WTC11 (cell line): ENCODE results near the gene PHF14. TPM values are rescaled to one million over a fixed set of nuclear protein-coding genes. Genes with fewer than 3 reads are reported as not detected.

Source experiments
- ATAC-seq: fragments of 200-7000 bp; cut with Tn5 transposase; 2 replicates; pipeline ENCODE4 v1.10.0; 2021; ENCODE audit warnings: mild to moderate bottlenecking, moderate library complexity
- CTCF ChIA-PET: fragments of 300-600 bp; sonication (Branson Sonifier 250); formaldehyde crosslinking; loops from one replicate; lab custom pipeline; 2021; ENCODE audit warnings: antibody characterized with exemption; lab: Charles Lee
- POLR2A ChIA-PET: fragments of 350-600 bp; sonication (Branson Sonifier 250); formaldehyde crosslinking; loops from one replicate; lab custom pipeline; 2021; ENCODE audit warnings: antibody characterized with exemption; lab: Charles Lee
- DNase-seq: peaks from one replicate; pipeline ENCODE4 v3.0.0; 2021; ENCODE audit warnings: low spot score
- H3K27ac Mint-ChIP-seq: 2 replicates; pipeline ENCODE4 v1.8.0; 2021; ENCODE audit warnings: mixed read lengths
- H3K27me3 Mint-ChIP-seq: 2 replicates; pipeline ENCODE4 v1.8.0; 2021; ENCODE audit warnings: low read depth, mild to moderate bottlenecking, moderate library complexity, mixed read lengths
- H3K36me3 Mint-ChIP-seq: 2 replicates; pipeline ENCODE4 v1.8.0; 2021; ENCODE audit warnings: mixed read lengths
- H3K4me1 Mint-ChIP-seq: 2 replicates; pipeline ENCODE4 v1.8.0; 2022; ENCODE audit warnings: mixed read lengths
- H3K4me3 Mint-ChIP-seq: 2 replicates; pipeline ENCODE4 v1.8.0; 2021; ENCODE audit warnings: mild to moderate bottlenecking, moderate library complexity, mixed read lengths
- H3K9me3 Mint-ChIP-seq: 2 replicates; pipeline ENCODE4 v1.8.0; 2021; ENCODE audit warnings: mixed read lengths
- CDX4 ChIP-seq: fragments of 250-450 bp; sonication (Bioruptor Pico); IDR thresholded peaks from 2 replicates; pipeline ENCODE4 v1.9.0; 2021; ENCODE audit warnings: moderate library complexity, mild to moderate bottlenecking, inconsistent platforms, borderline replicate concordance
- CREM ChIP-seq: sonication (generic); formaldehyde crosslinking; IDR thresholded peaks from 2 replicates; pipeline ENCODE4 v1.8.1; 2022; ENCODE audit warnings: mild to moderate bottlenecking, missing genetic modification reagents, moderate library complexity
- E2F5 ChIP-seq: sonication (generic); formaldehyde crosslinking; IDR thresholded peaks from 2 replicates; pipeline ENCODE4 v1.8.1; 2022; ENCODE audit warnings: mild to moderate bottlenecking, moderate library complexity, missing genetic modification reagents
- ETV6 ChIP-seq: sonication (generic); formaldehyde crosslinking; IDR thresholded peaks from 2 replicates; pipeline ENCODE4 v1.8.1; 2022; ENCODE audit warnings: mild to moderate bottlenecking, missing genetic modification reagents
- MXD4 ChIP-seq: fragments of 250-450 bp; sonication (Bioruptor Pico); IDR thresholded peaks from 2 replicates; pipeline ENCODE4 v1.8.0; 2021; ENCODE audit warnings: mild to moderate bottlenecking, moderate library complexity, borderline replicate concordance
- OVOL2 ChIP-seq: fragments of 250-450 bp; sonication (Bioruptor Pico); IDR thresholded peaks from 2 replicates; pipeline ENCODE4 v1.9.0; 2021; ENCODE audit warnings: mild to moderate bottlenecking, borderline replicate concordance
- SP1 ChIP-seq: sonication (generic); formaldehyde crosslinking; conservative IDR thresholded peaks from 2 replicates; pipeline ENCODE4 v1.8.1; 2022; ENCODE audit warnings: missing genetic modification reagents
- TEAD4 ChIP-seq: sonication (generic); formaldehyde crosslinking; IDR thresholded peaks from 2 replicates; pipeline ENCODE4 v1.8.0; 2022; ENCODE audit warnings: mild to moderate bottlenecking, missing genetic modification reagents
- USF1 ChIP-seq: sonication (generic); formaldehyde crosslinking; IDR thresholded peaks from 2 replicates; pipeline ENCODE4 v1.8.0; 2022; ENCODE audit warnings: mild to moderate bottlenecking, missing genetic modification reagents
- USF2 ChIP-seq: sonication (generic); formaldehyde crosslinking; IDR thresholded peaks from 2 replicates; pipeline ENCODE4 v1.8.1; 2023; ENCODE audit warnings: mild to moderate bottlenecking, missing genetic modification reagents, moderate library complexity
- ZMAT4 ChIP-seq: fragments of 250-450 bp; sonication (Bioruptor Pico); IDR thresholded peaks from 2 replicates; pipeline ENCODE4 v1.9.0; 2021; ENCODE audit warnings: mild to moderate bottlenecking
- ZNF317 ChIP-seq: sonication (generic); formaldehyde crosslinking; IDR thresholded peaks from 2 replicates; pipeline ENCODE4 v1.8.1; 2023; ENCODE audit warnings: low read depth, mild to moderate bottlenecking, moderate library complexity, missing genetic modification reagents, borderline replicate concordance
- total RNA-seq: library from RNA; stranded (reverse); gene quantifications from 3 replicates; pipeline ENCODE4 v1.2.3, GENCODE V29; 2021
- TF ChIP-seq, protein P1 (sequence below): sonication (generic); formaldehyde crosslinking; IDR thresholded peaks from 2 replicates; pipeline ENCODE4 v1.8.1; 2022; ENCODE audit warnings: low read depth, mild to moderate bottlenecking, moderate library complexity, missing genetic modification reagents, borderline replicate concordance
- TF ChIP-seq, protein P2 (sequence below): sonication (generic); formaldehyde crosslinking; IDR thresholded peaks from 2 replicates; pipeline ENCODE4 v1.8.1; 2023; ENCODE audit warnings: mild to moderate bottlenecking, missing genetic modification reagents

PHF14 gene
- total RNA-seq, 1 experiment from 2014 or later: 47.7 TPM

DNA sequence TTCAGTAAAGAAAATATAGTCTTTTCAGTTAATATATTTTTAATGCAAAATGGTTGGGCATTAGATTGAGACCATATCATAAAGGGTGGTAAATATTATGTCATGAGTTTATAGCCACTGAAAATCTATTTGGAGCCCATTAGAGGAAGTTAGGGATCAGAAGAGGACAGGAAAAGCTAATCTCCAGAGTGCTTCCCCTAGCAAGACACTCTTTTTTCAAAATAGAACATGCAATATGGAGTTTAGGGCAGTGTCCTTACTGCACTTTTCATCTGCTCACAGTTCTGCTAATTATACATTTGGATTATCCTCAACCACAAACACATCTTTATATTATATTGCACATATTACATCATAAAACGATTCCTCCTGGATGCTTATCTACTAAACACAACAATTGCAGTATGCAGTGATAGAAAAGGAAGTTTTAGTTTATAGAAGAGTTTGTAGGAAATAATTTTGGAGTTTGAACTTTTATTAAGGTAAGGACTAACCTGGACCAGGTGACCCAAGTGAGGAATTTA lies 159.8 kb downstream of the PHF14 start:
- H3K4me3 Mint-ChIP-seq: no peak overlapping the region
- no peaks in the 10 kb centered on the region for H3K27me3 Mint-ChIP-seq
- ATAC-seq: no peak
- H3K9me3 Mint-ChIP-seq: no peaks in the 10 kb centered on the region
- H3K4me1 Mint-ChIP-seq: peaks cover 13% of the 10 kb centered on the region
- ChIA-PET POLR2A (no interaction called here), CTCF (no interaction called here)
- TF ChIP-seq OVOL2 (CRISPR knock-in tag) (no peak), ETV6 (no peak), E2F5 (no peak), USF2 (no peak), CDX4 (CRISPR knock-in tag) (no peak), TEAD4 (no peak)
- TF ChIP-seq, protein P1, sequence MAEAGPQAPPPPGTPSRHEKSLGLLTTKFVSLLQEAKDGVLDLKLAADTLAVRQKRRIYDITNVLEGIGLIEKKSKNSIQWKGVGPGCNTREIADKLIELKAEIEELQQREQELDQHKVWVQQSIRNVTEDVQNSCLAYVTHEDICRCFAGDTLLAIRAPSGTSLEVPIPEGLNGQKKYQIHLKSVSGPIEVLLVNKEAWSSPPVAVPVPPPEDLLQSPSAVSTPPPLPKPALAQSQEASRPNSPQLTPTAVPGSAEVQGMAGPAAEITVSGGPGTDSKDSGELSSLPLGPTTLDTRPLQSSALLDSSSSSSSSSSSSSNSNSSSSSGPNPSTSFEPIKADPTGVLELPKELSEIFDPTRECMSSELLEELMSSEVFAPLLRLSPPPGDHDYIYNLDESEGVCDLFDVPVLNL (CRISPR knock-in tag): no peak
- DNase-seq: no peak
- H3K27ac Mint-ChIP-seq: no peak overlapping the region
- H3K36me3 Mint-ChIP-seq: no peaks in the 10 kb centered on the region

DNA sequence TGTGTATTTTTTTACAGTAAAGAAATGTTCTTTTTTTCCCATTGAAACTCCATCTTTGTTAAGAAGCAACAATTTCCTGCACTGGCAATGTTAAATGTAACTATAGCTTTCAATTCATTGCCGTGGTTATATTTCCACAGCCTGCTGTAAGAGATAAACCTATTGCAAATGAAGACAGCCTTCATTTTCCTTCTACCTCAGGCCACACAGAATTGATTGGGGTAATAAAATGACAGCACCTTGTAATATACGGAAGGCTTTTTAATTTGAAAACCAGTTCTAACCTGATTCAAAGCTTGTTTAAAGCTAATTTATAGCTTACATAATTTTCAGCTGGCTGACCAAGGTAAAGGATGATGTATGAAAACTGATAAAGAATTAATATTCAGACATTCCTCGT lies 161.9 kb downstream of the PHF14 start:
- Mint-ChIP-seq H3K27me3 (no peaks in the 10 kb centered on the region), H3K4me3 (no peak overlapping the region), H3K36me3 (no peaks in the 10 kb centered on the region), H3K9me3 (no peaks in the 10 kb centered on the region), H3K4me1 (no peaks in the 10 kb centered on the region), H3K27ac (no peak overlapping the region)
- no peak for TF ChIP-seq TEAD4
- no peak for TF ChIP-seq ZNF317 (CRISPR knock-in tag)
- no peak for TF ChIP-seq CREM (CRISPR knock-in tag)
- no peak for TF ChIP-seq MXD4 (CRISPR knock-in tag)
- TF ChIP-seq, protein P2, sequence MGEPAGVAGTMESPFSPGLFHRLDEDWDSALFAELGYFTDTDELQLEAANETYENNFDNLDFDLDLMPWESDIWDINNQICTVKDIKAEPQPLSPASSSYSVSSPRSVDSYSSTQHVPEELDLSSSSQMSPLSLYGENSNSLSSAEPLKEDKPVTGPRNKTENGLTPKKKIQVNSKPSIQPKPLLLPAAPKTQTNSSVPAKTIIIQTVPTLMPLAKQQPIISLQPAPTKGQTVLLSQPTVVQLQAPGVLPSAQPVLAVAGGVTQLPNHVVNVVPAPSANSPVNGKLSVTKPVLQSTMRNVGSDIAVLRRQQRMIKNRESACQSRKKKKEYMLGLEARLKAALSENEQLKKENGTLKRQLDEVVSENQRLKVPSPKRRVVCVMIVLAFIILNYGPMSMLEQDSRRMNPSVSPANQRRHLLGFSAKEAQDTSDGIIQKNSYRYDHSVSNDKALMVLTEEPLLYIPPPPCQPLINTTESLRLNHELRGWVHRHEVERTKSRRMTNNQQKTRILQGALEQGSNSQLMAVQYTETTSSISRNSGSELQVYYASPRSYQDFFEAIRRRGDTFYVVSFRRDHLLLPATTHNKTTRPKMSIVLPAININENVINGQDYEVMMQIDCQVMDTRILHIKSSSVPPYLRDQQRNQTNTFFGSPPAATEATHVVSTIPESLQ (CRISPR knock-in tag): no peak
- no peak for TF ChIP-seq CDX4 (CRISPR knock-in tag)
- no peak for TF ChIP-seq SP1 (CRISPR knock-in tag)
- no peak for TF ChIP-seq ZMAT4 (CRISPR knock-in tag)
- ATAC-seq (no peak), DNase-seq (no peak)
- ChIA-PET POLR2A (no interaction called here), CTCF (no interaction called here)

DNA sequence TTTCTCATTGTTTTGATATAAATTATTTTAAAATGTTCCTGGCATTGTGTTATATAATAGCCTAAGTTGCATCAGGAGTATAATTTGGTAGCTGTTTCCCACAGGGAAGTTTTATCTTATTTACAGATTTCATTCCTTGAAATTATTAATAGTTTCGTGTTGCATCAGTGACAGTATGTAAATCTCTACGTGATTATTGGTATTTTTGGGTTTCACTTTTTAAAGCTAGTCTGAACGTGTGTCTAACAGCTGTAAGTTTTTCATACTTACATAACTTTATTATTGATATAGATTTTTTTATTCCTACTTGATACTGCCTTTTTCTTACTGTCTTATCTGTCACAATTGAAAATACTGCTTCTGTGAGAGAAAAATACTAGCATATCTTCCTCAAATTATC lies 167.9 kb downstream of the PHF14 start:
- Mint-ChIP-seq H3K27ac (no peak overlapping the region), H3K36me3 (no peaks in the 10 kb centered on the region), H3K9me3 (no peaks in the 10 kb centered on the region), H3K4me1 (no peaks in the 10 kb centered on the region)
- POLR2A ChIA-PET: no interaction called here
- ATAC-seq (no peak), DNase-seq (no peak)
- TF ChIP-seq USF1 (CRISPR knock-in tag): no peak
- TF ChIP-seq, all 79 proteins: peak for 0
- H3K27me3 Mint-ChIP-seq: no peaks in the 10 kb centered on the region
- CTCF ChIA-PET: no interaction called here
- no peak overlapping the region for H3K4me3 Mint-ChIP-seq
